HuH-7 (cell line): ENCODE data around the gene PRKCA.

ENCODE experiments used
- DNase-seq: peaks from one replicate; pipeline ENCODE4 v3.0.0; 2011; ENCODE audit warnings: low spot score

PRKCA gene

DNA sequence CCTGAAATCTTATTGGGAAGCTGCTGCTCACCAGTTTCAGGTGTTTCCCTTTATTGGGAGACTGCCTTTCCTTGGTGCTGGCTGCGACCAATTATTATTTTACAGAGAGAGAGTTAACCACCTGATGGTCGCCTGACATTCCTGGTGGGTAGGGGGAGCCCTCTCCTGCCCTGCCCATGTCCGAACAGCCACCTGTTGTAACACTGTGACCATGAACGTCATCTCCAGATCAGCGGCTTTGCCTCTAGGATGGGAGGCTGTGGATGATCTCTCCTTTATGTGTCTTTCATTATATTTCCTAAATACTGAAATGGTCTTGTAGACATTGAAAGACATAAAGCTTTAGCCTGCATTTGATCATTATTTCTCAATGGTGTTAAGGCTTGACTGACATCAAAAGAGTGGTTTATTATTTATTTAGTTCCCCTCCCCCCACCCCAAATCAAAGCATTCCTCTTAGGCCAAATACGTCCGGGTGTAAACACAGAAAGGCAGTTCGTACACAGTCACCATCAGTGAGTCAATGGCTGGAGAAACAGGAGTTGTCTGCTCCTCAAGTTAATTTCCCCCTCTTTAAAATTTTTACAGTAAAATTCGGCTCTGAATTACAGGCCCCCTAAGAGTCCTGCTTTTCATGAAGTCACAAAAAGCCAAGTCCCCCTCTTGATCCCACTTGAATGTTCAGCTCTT lies 474.7 kb downstream of the PRKCA start:
- no peak for DNase-seq

DNA sequence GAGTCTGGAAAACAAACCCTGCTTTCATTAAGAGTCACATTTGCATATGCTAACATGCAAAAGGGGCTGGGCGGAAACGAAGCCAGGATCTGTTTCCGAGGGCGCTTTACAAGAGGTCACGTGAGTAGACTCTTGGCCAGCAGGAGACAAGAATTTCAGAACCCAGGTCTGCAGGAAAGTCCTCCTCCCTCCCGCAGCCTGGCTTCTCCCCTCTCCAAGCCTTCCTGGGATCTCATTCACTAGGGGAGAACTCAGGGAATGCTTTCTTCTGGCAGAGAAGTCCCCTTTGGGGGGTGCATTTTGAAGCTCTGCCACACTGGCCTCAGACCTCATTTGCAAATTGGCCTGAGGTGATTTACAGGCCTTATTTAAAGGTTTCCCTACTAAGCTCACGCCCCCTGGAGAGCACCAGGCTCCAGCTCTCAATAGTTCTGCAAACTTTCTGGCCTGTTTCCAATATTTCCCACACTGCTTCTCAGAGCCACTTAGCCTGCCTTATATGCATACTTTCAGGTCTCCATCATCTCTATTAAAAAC lies 475.3 kb downstream of the PRKCA start:
- DNase-seq: no peak

DNA sequence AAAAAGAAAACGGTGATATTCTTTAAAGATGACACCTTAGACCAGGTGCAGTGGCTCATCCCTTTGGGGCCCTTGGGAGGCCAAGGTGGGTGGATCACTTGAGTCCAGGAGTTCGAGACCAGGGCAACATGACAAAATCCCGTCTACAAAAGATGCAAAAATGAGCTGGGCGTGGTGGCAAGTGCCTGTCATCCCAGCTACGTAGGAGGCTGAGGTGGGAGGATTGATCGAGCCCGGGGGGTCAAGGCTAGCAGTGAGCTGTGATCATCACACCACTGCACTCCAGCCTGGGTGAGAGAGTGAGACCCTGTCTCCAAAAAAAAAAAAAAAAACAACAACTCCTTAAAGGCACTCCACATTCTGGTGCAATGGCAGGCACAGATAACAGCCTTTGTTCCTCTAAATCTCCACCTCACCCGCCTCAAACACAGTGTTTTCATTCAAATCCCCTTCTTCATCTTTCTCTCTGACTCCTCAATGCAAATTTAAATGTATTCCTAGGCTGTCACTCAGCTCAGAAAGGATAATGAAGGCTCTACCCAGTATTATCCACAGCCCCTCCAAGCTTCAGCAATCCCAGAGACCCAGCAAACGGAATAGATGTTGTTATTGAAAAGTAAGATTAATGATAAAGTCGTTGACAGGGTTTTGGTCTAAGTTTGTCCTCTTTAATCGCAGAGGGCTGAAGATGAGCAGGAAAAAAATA lies 476.3 kb downstream of the PRKCA start:
- no peak for DNase-seq

DNA sequence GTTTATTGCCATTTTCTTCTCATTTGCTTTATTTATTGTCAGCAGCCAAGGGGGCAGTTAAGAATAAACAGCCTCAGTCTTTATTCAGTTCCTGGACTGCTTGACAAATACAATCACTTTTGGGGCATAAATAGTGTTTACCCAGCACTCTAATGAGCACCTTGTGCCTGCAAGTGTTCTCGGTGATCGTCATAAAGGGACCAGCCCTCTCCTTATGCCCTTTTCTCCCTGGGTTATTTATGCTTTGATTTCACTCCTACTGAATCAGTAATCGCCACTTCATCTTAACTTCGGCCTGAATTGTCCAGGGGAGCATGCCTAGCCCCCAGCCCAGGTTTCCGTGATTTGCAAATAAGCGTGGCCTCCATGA lies 476.8 kb downstream of the PRKCA start:
- no peak for DNase-seq

DNA sequence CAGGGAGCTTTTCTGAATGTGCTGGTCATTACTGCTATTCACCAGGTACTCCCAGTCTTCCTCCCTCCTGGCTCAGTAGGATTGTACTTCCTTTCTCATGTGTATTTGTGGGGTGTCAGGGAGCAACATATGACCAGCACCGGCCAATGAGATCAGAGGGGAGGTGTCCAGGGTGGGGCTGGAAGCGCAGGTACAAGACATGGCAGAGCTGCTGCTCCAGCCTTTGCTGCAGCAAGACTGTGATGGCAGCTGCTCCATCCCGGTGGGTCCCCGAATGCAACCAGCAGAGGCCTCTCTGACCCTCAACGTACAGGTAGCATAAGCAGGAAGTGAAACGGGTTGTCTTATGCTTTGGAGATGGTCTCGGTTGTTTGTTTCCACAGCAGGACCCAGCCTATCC lies 478.7 kb downstream of the PRKCA start:
- DNase-seq: no peak

DNA sequence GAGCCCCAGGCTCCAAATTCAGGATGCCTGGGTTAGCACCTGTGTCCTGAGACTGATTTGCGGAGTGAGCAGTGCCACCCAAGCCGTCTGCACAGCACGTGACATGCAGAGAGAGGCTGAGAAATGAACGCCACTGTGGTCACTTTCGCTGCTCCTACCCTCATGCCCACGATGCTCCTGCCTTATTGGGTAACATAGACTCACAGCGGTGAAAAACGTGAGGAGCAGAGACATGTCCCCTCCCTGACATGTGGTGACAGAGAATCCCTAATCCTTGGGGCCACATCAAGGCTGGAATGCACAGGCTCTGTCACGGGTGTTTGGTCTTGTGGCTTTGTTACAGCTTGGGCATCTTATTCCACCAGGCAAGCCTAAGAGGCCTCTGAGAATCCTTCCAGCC lies 480.4 kb downstream of the PRKCA start:
- DNase-seq: no peak

DNA sequence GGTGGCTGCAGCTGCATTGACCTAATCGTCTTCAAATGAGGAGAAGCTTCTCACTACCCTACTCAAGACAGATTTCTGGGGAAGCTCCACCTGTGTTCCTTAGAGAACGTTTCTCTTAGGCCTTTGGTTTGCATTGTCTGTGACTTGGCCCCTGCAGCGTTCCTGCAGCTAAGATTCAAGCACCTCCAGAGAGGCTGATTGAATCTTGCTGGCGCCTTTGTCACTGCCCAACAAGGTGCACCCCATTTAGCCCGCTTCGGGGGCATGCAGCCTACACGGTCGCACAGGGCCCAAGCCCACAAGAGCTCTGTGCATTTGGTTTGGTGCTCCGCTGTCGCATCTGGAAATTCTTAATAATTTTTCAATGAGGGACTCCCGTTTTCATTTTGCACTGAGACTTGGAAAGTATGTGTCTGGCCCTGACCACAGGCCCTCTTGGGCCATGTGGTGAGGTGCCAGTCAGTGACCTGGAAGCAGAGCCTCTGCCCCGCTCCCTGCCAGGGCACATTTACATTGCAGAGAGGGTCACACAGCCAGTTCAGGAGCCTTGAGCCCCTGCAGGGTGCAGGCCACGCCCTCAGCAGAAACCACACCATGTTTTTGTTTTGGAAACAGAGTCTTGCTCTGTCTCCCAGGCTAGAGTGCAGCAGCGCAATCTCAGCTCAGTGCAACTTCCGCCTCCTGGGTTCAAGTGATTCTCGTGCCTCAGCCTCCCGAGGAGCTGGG lies 481.4 kb downstream of the PRKCA start:
- DNase-seq: no peak

DNA sequence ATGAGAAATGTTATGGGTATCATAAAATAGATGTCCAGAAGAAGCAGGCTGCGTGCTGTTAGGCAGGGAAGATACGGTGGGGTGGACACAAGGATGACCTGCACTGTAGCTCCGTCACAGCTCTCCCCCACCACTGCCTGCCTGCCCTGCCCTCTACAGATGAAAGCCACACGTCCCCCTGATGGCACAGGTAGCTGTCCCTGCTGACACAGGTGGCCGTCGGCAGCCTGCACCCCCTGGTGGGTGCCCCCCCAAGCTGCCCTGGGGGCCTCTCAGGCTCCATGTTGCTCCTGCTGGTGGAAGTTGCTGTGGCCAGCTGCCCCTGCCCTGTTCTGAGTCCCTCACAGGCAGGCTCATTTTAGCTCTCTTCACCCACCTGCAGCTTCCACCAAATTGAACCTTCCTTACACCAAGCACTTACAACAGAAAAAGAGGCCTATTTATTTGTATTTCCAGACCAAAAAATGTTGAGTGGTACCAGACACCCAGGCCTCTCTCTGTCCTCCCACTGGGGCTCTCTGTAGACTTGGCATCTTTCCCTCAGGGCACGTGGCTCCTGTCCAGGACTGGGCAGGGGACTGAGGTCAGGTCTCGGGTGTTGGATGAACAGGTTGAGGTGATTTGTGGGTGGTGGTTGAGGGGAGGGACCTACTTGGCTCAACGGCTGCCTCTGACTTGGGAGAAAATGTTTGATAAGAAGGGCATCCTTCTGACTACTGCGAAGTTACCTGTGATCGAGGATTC lies 482.4 kb downstream of the PRKCA start:
- DNase-seq: no peak

DNA sequence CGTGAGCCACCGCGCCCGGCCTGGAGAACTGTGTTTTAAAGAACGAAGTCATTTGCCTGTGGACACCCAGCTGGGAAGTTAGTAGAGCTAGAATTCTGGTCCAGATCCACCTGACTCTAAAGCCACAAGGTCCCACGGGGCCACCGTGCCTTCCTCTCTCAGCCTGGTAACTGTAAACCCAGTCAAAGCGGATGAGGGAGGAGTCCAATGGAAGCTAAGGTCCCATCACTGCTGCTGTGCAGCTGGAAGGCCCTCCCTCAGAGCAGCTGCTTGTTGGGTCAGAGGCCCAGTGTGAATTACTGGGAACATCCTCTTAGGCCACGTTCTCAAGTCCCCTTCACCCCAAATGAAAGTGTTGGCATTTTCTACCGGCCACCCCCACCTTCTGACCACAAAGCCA lies 483.7 kb downstream of the PRKCA start:
- no peak for DNase-seq

DNA sequence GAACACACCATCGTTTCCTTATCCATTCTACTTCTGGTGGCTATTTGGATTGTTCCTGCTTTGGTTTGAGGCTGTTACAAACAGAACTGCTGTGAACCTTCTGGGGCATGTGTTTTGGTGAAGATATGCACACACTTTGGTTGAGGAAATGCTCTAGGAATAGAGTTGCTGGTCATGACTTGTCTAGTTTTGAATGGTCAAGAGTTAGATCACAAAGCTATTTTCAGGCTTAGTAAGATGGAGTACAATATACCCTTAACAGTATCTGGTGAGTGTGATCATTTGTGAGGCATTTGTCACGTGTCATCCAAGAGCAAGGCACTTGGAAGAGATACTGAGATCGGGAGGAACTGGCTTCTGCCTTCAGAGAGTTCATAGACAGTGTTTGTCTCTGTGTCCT lies 485.5 kb downstream of the PRKCA start:
- no peak for DNase-seq

DNA sequence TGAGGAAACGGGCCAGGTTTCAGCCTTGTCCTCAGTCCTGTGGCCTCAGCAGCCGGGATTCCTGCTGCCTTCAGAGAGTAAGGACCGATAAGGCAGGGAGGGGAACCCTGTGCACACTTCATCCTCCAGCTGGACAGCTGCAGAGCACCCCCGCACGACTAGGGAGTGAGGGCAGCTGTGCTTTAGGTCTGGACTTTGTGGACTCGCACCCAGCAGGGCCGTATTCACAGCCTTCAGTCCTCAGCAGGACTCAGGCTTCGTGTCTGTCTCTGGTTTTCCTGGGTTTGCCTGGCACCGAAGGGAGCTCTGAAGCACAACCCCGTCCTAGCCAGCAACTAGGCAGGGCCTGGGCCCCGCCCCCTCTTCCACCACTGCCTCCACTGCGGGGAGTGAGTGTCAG lies 486.7 kb downstream of the PRKCA start:
- DNase-seq: no peak

DNA sequence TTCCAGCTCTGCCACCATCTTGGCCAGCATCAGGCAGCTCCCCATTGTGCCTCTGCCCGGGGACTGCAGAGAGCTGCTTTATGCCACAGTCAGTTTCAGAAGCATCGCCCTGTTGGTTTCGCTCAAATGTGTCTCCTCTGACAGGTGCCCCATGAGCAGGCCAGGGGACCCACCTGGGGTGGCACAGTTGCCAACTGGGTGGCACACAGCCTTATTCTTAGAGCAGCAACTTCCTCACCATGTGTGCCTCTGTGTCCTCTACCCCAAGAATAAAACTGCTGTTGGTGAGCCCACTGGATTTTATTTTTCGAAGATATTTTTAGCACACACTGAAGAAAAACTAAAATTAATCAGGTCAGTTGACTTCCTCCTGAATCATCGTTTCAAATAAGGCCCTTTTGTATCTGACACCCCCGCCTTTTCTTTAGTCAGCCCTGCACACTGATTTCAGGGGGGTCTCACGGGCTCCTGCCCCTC lies 487.6 kb downstream of the PRKCA start:
- DNase-seq: no peak

DNA sequence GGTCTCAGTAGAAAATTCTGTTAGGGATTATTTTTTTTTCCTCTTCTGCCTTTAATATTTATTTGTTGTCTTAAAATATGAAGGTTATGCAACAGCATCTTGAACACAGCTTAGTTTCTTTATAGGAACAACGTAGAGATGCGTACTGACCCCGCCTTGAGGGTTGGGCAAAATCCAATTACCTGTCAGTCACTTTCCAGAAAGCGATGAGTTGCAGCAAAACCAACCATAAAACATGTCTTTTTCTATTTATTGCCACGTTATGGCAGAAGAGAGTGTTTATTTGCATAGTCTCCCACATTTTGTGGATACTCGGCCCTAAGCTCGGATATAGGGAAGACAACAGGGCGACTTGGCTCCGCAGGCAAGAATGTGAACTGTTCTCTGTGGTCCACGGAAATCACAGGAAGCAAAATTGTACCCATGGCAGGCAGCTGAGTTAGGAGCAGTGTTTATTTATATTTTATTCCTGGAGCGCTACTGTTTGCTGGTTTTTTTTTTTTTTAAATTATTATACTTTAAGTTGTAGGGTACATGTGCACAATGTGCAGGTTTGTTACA lies 488.2 kb downstream of the PRKCA start:
- no peak for DNase-seq

DNA sequence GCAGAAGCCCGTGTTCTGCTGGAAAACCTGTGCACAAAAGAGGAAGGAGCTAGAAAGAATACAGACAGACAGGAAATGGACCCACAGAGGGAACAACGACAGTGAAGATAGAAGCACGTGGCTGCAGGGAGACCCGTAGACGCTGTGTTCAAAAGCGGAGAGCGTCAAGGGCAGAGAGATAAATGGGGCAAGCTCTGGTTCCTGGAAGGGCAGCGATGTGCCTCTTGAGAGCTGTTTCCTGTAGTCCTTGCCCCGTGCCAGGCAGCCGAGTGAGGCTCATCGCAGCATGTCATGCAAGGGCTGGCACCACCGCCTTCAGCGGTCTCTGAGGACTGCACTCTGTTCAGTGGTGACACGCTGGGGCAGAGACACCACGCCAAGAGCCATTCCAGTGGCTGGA lies 488.9 kb downstream of the PRKCA start:
- DNase-seq: no peak

DNA sequence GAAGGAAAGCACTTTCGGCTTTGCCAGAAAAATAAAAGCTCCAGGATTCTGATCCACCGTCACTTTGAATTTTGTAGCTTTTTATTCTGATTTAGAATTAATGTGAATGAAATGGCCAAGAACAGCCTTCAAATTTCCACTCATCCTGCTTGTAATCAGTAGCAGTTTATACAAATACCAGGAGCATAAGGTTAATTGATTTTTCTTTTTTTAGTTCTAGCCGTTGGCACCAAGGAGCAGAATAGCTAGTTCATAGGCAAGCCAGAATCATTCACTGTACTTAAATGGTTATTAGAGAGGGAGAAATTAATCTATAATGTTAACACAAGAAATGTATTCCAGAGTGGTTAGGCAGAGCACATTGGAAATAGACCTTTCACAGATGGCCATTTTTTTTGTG lies 491.4 kb downstream of the PRKCA start:
- no peak for DNase-seq

DNA sequence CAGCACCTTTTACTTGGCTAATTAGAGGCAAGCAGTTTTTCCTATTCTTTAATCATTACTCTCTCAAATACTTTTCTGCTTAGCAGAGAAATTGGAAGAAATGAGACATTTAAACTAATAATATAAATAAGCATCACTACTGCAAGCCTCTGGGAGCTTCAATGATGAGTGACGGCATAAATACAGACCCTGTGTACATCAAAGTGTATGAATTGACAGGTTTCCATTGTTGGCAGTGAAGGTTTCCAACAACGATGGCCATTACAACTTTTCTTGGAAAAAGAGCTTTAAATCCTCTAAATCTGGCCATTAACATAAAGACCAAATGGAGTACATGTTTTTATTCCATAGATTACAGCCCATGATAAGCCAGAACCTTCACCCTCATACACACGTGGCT lies 493.1 kb downstream of the PRKCA start:
- no peak for DNase-seq

DNA sequence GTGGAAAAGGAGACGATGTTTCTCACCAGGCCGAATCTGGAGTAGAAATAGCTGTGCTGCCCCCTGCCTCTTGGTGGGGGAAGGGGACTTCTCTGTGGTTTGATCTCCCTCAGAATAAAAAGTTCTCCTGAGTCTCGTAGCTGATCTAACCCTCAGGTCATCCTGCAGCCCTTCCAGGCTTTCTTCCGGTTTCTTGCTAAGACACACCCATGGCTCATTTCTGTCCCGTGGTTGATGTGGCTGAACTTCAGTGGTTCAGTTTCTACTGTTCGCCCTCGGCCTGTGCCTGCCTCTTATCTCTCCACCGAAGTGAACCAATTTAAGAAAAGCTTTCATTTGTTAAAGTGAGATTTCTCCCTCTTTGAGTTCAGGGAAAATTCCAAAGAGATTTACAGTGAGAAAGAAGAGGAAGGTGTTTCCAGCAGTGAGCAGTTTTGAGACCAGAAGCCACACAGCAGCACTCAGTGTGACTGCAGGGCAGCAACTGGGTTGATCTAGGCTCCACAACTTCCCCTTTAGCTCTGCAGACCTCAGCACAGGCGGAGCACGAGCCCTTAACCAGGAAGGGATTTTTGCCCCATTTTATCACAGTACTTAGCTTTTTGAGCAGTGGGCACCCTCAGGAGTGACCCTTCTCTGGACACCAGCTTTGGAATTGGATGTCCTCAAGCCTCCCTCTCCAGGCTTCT lies 497.6 kb downstream of the PRKCA start:
- no peak for DNase-seq

DNA sequence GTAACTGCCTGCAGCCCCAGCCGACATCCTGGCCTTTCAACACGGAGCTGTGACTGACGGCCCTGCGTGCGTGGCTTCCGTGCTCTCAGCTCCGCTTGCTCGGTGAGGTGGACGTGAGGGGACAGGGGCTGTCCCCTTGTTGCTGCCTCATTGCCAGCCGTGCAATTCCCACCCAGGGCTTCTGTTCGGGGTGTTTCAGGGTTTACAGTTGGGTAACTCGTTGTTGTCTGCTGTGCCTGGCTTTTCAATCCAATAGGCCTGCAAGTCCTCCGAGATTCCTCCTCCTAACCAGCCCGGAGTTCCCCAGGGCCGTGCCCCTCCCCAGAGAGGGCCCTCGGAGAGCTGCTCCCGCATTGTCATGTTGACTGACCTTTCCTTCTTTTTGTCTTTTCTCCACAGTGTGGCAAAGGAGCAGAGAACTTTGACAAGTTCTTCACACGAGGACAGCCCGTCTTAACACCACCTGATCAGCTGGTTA lies 501.1 kb downstream of the PRKCA start:
- no peak for DNase-seq

DNA sequence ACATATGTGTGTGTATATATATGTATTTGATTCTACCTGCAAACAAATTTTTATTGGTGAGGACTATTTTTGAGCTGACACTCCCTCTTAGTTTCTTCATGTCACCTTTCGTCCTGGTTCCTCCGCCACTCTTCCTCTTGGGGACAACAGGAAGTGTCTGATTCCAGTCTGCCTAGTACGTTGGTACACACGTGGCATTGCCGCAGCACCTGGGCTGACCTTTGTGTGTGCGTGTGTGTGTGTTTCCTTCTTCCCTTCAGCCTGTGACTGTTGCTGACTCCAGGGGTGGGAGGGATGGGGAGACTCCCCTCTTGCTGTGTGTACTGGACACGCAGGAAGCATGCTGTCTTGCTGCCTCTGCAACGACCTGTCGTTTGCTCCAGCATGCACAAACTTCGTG lies 503.2 kb downstream of the PRKCA start:
- no peak for DNase-seq

DNA sequence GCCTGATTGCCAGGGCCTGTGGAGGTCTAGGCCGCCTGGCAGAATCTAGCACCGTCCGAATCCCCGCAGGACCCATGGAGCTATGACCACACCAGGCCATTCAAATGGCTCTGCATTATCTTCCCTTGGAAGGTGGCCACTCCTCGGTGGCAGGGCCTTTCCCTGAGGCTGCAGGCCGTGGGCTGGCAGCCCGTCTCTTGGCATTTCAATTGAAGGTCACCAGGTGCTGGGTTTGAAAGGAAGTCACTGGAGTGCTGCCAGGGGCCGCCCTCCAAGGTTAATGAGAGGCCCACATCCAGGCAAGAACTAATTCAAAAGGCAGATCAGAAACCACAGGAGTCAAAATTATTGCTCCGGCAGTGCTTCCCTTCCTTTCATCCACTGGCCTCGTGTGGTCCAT lies 504.8 kb downstream of the PRKCA start:
- no peak for DNase-seq

DNA sequence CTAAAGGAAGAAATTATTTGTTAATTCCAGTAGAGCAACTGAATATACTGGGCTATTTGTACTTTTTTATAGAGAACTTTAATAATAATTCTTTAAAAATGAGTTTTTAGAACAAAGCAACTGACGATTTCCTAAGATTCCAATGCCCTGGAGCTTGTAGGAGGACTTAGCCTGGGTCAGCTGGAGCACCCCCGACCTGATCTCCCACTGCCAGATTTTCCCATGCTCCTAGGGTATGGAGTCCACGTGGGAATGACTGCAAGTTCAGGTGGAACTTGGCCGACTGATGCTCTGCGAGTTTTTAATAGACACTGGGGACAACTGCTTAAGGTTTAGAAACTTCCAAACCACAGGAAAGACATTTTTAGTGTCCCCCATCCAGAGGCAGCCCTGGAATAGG lies 507.0 kb downstream of the PRKCA start:
- no peak for DNase-seq
